Measurements from ENCODE around the gene IL18.

DNA sequence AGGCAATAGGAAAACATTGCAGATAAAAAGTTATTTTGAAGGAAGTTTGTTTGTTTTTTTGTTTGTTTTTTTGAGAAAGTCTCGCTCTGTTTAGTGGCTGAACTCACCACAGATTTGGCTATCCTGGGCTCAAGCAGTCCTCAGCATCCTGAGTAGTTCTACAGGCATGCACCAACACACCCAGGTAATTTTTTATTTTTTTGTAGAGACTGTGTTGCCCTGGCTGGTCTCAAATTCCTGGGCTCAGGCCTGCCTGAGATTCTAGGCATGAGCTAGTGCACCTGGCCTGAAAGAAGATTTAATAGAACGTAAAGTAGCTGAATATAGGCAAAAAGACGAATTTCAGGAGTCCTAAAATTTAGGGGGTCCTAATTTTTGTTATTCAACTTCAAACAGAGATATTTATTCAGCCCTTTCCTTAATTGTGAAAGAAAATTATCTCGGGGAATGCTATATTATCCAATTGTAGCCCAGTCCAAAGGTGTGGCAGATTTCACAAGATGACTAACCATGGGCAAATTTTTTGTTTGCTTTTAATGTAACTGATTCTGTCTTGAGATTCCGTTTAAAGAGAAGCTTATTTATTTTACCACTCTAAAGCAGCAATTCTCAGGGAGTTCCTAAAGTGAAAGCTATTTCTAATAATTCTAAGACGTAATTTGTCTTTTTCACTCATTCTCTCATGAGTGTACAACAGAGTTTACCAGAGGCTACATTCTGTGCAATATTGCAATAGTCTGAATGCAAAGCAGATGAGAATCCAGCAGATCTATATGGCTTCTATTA, 940 bp downstream of the IL18 start:
- TF ChIP-seq TFCP2L1 (CRISPR knock-in tag; IDR thresholded peaks at IDR 0.05) (no peak), SMC3 (IDR thresholded peaks at IDR 0.05) (no peak), HOXA7 (CRISPR knock-in tag; IDR thresholded peaks at IDR 0.05) (no peak), POLR2A (IDR thresholded peaks at IDR 0.05; ENCODE audit: low read length) (no peak)
- TF ChIP-seq, protein P1, sequence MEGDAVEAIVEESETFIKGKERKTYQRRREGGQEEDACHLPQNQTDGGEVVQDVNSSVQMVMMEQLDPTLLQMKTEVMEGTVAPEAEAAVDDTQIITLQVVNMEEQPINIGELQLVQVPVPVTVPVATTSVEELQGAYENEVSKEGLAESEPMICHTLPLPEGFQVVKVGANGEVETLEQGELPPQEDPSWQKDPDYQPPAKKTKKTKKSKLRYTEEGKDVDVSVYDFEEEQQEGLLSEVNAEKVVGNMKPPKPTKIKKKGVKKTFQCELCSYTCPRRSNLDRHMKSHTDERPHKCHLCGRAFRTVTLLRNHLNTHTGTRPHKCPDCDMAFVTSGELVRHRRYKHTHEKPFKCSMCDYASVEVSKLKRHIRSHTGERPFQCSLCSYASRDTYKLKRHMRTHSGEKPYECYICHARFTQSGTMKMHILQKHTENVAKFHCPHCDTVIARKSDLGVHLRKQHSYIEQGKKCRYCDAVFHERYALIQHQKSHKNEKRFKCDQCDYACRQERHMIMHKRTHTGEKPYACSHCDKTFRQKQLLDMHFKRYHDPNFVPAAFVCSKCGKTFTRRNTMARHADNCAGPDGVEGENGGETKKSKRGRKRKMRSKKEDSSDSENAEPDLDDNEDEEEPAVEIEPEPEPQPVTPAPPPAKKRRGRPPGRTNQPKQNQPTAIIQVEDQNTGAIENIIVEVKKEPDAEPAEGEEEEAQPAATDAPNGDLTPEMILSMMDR (IDR thresholded peaks at IDR 0.05): no peak
- TF ChIP-seq, protein P2, sequence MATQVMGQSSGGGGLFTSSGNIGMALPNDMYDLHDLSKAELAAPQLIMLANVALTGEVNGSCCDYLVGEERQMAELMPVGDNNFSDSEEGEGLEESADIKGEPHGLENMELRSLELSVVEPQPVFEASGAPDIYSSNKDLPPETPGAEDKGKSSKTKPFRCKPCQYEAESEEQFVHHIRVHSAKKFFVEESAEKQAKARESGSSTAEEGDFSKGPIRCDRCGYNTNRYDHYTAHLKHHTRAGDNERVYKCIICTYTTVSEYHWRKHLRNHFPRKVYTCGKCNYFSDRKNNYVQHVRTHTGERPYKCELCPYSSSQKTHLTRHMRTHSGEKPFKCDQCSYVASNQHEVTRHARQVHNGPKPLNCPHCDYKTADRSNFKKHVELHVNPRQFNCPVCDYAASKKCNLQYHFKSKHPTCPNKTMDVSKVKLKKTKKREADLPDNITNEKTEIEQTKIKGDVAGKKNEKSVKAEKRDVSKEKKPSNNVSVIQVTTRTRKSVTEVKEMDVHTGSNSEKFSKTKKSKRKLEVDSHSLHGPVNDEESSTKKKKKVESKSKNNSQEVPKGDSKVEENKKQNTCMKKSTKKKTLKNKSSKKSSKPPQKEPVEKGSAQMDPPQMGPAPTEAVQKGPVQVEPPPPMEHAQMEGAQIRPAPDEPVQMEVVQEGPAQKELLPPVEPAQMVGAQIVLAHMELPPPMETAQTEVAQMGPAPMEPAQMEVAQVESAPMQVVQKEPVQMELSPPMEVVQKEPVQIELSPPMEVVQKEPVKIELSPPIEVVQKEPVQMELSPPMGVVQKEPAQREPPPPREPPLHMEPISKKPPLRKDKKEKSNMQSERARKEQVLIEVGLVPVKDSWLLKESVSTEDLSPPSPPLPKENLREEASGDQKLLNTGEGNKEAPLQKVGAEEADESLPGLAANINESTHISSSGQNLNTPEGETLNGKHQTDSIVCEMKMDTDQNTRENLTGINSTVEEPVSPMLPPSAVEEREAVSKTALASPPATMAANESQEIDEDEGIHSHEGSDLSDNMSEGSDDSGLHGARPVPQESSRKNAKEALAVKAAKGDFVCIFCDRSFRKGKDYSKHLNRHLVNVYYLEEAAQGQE (IDR thresholded peaks at IDR 0.05): no peak
